Measurements from ENCODE around the gene KCNS3.

- TF ChIP-seq CTCF (conservative IDR thresholded peaks at IDR 0.05) (no peak), EZH2 (IDR thresholded peaks at IDR 0.05; ENCODE audit: low read depth) (no peak)
Observed at GRCh38 chr2:17858064-17858463, 20.4 kb upstream of the KCNS3 start.

All from PC-9 (cell line).